ENCODE data around the gene CYP27B1. TPM values are rescaled to one million over a fixed set of nuclear protein-coding genes. Genes with fewer than 3 reads are reported as not detected.

The CYP27B1 gene
- total RNA-seq, 1 experiment from 2014 or later, result 6.9 TPM

DNA sequence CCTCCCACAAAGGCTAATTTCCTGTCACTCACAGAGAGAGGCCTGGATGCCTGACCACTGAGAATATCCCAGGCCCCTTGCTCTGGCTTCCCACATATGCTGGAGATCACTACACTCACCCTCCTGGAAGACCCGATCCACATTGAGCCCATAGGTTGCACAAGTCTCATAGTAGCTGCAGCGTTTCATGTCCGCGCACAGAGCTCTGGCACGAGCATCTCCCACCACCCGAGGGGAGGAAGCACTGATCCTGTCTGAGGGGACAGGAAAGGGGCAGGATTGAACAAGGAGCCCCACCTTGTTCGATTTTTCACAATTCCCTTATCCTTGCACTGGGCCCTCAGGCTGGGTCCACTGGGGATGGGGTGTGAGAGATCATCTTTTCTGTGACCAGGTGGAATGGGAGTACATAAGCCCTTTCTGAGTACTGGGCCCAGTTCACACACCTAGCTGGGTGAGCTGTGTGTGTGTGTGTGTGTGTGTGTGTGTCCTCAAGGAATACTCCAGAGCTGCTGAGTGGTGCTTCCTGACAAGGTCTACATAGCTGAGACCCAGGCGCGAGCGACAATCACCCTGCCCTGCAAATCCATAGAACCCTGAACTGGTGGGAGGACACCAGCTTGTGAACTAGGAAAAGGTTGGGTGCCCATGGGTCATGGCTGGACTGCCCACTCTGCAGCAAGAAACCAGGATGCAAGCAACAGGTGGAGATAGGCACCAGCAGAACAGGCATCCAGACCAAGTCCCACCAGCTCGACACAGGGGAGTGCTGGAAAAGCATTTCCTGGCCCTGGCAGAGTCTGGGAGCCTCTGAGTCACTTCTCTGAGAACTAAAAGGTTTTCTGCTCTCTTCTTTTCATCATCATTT lies 33.9 kb downstream of the CYP27B1 start:
- CTCF ChIA-PET, result interaction anchor here (1.2 kb wide), 1 partner anchor 150 kb away, joined by 3 read pairs; no protein-coding TSS in a partner anchor
- no peaks in the 10 kb centered on the region for H3K36me3 Mint-ChIP-seq (ENCODE audit: insufficient read depth, unreplicated experiment)
- no peaks in the 10 kb centered on the region for H3K9me3 Mint-ChIP-seq (ENCODE audit: unreplicated experiment)
- no peak for TF ChIP-seq CTCF (IDR thresholded peaks at IDR 0.05; ENCODE audit: insufficient read depth in 1 of 2, low read depth in 1 of 2, low read length in 1 of 2, severe bottlenecking in 1 of 2, unreplicated experiment in 1 of 2)
- H3K4me1 Mint-ChIP-seq (ENCODE audit: low read depth, unreplicated experiment), result peaks cover 17% of the 10 kb centered on the region
- BruUV-seq (replicated peaks), result no TSS peak
- H3K4me3 Mint-ChIP-seq (ENCODE audit: unreplicated experiment), result no peak overlapping the region
- peaks cover 31% of the 10 kb centered on the region for H3K27me3 Mint-ChIP-seq (ENCODE audit: insufficient read depth, unreplicated experiment)
- intact Hi-C loops (cut with micrococcal nuclease; ENCODE audit: unreplicated experiment), result no loop called here
- H3K4me1 ChIP-seq, result peaks cover 12% of the 10 kb centered on the region
- H3K27ac Mint-ChIP-seq (ENCODE audit: unreplicated experiment), result no peak overlapping the region
- peaks cover 7% of the 10 kb centered on the region for H3K27me3 ChIP-seq (replicated peaks; ENCODE audit: control insufficient read depth, insufficient read depth, low read length)
- DNase-seq, result no peak
- H3K4me3 ChIP-seq (ENCODE audit: low read depth, low read length), result no peak overlapping the region
- no peaks in the 10 kb centered on the region for H3K9me3 ChIP-seq
- POLR2A ChIA-PET, result interaction anchor here (0.6 to 1.1 kb wide), 2 partner anchors 12 to 29 kb away, joined by 4 to 5 read pairs; partner anchors contain the start of gene TSPAN31
- no peaks in the 10 kb centered on the region for H3K36me3 ChIP-seq (ENCODE audit: control insufficient read depth, insufficient read depth, low read length)

DNA sequence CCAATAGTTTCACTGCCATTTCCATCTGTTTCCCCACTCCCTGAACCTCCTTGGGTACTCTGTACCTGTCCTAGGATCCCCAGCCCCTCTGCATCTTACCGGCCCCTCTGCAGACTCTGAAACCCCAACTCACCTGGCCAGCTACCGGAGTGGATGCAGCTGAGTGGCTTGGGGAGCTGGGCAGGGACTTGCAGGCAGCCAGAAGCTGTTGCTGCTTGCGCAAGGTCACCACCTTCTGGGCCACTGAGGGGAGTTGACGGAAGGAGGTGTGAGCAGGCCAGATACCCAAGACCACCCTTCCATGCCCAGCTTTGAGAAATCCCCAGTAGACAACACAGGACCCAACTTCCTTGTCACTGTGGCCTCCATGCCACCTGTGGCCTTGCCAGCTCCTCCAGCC lies 34.6 kb downstream of the CYP27B1 start:
- Mint-ChIP-seq H3K27me3 (ENCODE audit: insufficient read depth, unreplicated experiment) (peaks cover 34% of the 10 kb centered on the region), H3K36me3 (ENCODE audit: insufficient read depth, unreplicated experiment) (no peaks in the 10 kb centered on the region), H3K4me1 (ENCODE audit: low read depth, unreplicated experiment) (peaks cover 17% of the 10 kb centered on the region), H3K9me3 (ENCODE audit: unreplicated experiment) (no peaks in the 10 kb centered on the region), H3K4me3 (ENCODE audit: unreplicated experiment) (no peak overlapping the region), H3K27ac (ENCODE audit: unreplicated experiment) (no peak overlapping the region)
- ChIA-PET CTCF (interaction anchor here (1.2 kb wide), 1 partner anchor 149 kb away, joined by 3 read pairs; no protein-coding TSS in a partner anchor), POLR2A (interaction anchor here (1.1 kb wide), 1 partner anchor 12 kb away, joined by 5 read pairs; the partner anchor contains the start of gene TSPAN31)
- intact Hi-C loops (cut with micrococcal nuclease; ENCODE audit: unreplicated experiment), result no loop called here
- peaks cover 7% of the 10 kb centered on the region for H3K27me3 ChIP-seq (replicated peaks; ENCODE audit: control insufficient read depth, insufficient read depth, low read length)
- no peaks in the 10 kb centered on the region for H3K9me3 ChIP-seq
- no peak for DNase-seq
- no peak for TF ChIP-seq CTCF (IDR thresholded peaks at IDR 0.05; ENCODE audit: insufficient read depth in 1 of 2, low read depth in 1 of 2, low read length in 1 of 2, severe bottlenecking in 1 of 2, unreplicated experiment in 1 of 2)
- no peaks in the 10 kb centered on the region for H3K36me3 ChIP-seq (ENCODE audit: control insufficient read depth, insufficient read depth, low read length)
- no TSS peak for BruUV-seq (replicated peaks)
- no peak overlapping the region for H3K4me3 ChIP-seq (ENCODE audit: low read depth, low read length)
- H3K4me1 ChIP-seq, result peaks cover 10% of the 10 kb centered on the region

DNA sequence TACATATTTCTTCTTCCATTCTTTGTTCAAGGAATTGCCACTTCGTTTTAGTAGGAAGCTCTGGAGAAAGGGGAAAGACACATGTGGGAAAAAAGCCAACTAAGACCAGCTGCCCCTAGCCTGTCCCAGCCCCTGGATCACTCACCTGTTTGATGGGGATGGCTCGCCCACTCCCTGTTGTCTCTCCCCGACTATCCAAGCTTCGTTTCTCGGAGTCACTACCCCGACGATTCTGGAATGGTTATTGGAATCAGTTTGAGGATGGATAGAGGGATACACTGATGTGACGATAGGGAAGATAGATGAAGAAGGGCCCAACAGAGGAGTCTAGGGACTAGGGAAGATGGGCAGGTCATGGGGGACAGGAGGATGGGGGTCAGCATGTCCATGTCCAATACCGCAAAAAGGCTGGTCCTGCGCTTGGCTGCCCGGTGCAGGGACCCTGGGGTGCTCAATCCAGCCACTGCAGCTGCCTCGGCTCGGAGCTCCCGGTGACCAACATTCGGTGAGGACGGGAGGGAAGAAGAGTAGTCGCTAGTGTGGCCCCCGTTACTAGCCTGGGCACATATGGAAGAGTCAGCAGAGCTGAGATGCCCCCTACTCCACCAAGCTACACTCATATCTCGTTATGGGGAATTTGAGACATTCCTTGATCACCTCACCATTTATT lies 35.3 kb downstream of the CYP27B1 start:
- H3K27me3 Mint-ChIP-seq (ENCODE audit: insufficient read depth, unreplicated experiment), result peaks cover 29% of the 10 kb centered on the region
- POLR2A ChIA-PET, result no interaction called here
- peaks cover 11% of the 10 kb centered on the region for H3K4me1 Mint-ChIP-seq (ENCODE audit: low read depth, unreplicated experiment)
- intact Hi-C loops (cut with micrococcal nuclease; ENCODE audit: unreplicated experiment), result no loop called here
- no peak overlapping the region for H3K27ac Mint-ChIP-seq (ENCODE audit: unreplicated experiment)
- H3K36me3 ChIP-seq (ENCODE audit: control insufficient read depth, insufficient read depth, low read length), result no peaks in the 10 kb centered on the region
- H3K36me3 Mint-ChIP-seq (ENCODE audit: insufficient read depth, unreplicated experiment), result no peaks in the 10 kb centered on the region
- CTCF ChIA-PET, result interaction anchor here (1.2 kb wide), 1 partner anchor 148 kb away, joined by 3 read pairs; no protein-coding TSS in a partner anchor
- H3K27me3 ChIP-seq (replicated peaks; ENCODE audit: control insufficient read depth, insufficient read depth, low read length), result peaks cover 4% of the 10 kb centered on the region
- H3K4me3 ChIP-seq (ENCODE audit: low read depth, low read length), result no peak overlapping the region
- BruUV-seq (replicated peaks), result no TSS peak
- H3K4me3 Mint-ChIP-seq (ENCODE audit: unreplicated experiment), result no peak overlapping the region
- DNase-seq, result peak in 1 of 2 experiments; percentile 1
- no peak for TF ChIP-seq CTCF (IDR thresholded peaks at IDR 0.05; ENCODE audit: insufficient read depth in 1 of 2, low read depth in 1 of 2, low read length in 1 of 2, severe bottlenecking in 1 of 2, unreplicated experiment in 1 of 2)
- H3K4me1 ChIP-seq, result peaks cover 2% of the 10 kb centered on the region
- H3K9me3 Mint-ChIP-seq (ENCODE audit: unreplicated experiment), result no peaks in the 10 kb centered on the region
- H3K9me3 ChIP-seq, result no peaks in the 10 kb centered on the region
